GM21825 (cell line): ENCODE data around the gene MCRIP1.

Experiments
- ATAC-seq: cut with Tn5 transposase; IDR thresholded peaks from one replicate; pipeline ENCODE4 v1.9.1; 2021; ENCODE audit warnings: mild to moderate bottlenecking, moderate library complexity; ENCODE audit not compliant: unreplicated experiment

Gene MCRIP1

DNA sequence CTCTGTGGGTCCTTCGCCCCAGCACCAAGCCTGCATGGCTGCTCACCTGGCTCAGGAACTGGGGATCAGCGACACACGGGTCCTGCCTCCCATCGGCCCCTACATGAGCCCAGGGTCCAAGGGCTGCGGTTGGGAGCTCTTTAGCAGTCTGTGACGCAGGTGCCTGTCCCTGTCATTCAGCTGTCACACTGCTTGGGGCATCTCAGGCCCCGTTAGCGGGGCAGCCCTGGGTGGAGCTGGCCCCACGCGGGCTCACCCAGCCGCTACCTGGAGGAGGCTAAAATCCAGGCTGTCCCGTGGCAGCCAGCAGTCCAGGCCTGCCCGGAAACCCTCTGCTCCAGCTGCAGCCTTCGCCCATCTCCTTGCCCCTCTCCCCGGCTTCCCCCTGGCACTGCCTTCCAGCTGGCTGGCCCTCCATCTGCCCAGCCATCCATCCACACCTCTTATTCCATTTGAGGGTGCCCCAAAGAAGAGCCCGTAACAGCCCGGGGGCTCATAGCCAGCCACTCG, 25.8 kb downstream of the MCRIP1 start:
- ATAC-seq: no peak

DNA sequence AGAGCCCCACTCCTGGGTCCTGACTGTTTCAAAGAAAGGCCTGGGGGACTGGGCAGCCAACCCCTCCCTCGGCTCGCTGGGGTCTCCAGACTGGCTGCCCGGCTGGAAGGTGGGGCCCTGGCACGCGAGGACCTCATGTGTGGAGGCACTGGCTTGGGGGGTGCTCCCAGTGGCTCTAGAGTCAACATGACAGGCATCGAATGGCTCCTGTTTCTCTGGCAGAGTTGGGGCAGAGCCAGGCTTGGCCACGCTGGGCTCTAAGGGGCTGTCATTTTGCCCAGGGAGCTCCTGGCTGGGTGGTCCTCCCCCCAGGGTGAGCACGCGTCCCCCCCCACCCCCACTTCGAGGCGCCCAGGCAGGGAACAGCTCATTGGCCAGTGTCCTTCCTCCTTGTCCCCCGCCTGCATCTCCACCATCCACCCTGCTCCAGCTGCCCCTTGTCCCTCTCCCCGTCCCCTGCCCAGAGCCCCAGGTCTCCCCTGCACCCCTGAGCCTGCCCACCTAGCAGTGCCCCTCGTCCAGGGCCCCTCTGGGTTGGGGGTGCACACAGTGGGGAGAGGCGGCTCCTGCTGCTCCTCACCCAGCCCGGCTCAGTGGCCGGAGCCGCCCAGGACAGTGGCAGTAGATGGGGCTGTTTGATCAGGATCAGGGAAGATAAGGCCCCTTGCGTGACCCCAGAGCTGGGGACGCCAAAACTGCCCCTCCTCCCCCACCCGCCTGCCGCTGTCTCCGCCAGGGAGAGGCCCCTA, 26.5 kb downstream of the MCRIP1 start:
- ATAC-seq: no peak

DNA sequence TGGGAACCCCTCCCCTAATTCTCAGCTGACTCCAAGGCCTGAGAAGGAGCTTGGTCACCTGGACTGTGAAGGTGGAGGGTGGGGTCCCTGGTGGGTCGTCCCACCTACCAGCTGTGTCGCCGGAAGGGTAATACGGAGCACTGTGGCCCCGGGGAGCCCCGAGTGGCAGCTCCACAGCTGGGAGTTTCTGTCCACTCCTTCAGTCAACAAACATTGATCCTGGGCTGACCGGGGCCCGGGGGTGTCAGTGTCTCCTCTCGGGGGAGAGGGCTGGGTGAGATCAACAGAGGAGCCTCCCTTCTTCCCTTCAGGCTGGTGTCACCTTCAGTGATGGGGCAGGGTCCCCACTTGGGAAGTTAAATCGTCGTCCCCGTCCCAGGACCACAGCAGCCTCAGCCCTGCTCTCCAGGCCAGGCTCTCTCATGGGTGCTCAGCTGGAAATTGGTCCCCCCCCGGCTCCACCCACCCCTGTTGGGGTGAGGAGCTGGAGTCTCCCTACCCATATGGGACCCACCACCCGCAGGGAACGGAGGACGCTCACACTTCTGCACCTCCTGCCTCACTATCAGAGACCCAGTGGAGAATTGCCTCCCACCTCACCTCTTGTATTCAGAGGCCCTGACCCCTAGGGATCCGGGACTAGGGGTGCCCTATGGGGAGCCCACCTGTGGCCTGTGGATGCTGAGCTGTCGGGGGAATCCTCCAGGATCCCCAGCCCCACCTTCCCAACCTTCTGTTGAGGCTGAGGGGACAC, 27.2 kb downstream of the MCRIP1 start:
- no peak for ATAC-seq

DNA sequence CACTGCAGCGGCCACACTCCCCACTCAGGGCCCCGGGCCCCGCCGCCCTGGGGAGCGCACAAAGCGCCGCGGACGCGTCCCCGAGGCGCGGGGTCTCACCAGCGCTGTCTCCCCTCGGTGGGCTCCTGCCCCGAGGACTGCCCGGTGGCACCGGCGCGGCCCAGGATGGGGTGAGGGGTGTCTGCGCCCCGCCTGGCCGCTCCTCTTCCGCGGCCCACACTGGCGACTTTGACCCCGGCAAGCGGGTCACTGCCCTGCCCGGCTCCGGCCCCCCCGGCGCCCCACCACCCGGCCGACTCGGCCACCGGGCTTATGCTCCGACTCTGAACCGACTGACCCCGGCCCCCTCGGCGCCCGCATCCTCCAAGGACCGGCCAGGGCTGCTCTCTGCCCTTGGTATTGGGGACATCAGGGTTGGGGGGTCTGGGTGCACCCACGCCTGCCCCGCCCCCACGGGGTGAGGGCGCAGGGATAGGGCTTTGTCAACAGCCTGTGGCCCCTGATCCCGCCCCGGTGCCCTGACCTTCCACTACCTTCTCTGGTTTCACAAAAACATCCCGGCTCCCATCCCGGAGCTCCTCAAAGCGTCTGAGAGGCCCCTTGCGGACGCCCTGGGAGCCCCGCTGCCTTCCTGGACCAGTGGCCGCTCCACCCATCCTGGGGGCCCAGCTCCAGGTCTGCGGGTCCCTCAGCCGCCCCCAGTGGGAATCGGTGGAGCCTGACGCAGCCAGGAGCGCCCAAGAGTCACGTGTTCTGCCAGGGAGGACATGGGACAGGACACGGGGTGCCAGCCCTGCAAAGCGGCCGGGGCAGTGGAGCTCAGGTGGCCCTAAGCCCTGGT, 28.3 kb downstream of the MCRIP1 start:
- no peak for ATAC-seq

DNA sequence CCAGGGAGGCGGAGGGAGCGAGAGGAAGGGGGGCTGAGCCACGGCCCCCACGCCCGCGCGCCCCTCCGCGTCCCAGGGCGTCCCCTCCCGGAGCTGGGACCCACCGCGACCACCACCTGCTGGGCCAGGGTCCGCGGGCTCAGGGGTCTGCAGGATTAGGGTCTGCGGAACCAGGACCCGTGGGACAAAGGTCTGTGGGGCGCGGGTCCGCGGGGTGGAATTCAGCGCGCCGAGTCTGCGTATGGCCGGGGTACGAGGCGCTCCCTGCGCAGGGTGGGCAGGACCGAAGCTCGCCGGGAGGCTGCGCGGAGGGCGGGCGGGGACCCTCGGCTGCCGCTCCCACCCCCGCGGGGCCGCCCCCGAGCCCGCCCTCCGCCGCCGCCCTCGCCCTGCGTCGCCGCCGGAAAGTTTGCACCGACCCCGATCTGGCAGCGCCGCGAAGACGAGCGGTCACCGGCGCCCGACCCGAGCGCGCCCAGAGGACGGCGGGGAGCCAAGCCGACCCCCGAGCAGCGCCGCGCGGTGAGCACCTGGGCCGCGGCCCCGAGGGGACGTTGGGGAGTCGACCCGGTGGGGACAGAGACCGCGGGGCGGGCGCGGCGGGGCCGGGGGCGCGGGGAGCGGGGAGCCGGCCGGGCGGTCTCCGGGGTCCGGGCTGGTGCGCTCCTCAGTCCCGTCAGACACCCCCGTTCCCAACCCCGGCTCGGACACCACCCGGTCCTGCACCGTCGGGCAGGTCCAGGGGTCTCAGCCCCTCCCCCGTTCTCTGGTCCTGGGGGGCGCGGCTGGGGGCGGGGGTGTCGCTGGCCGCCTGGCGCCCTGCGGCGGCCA, 29.1 kb downstream of the MCRIP1 start, which contains the start of gene GCGR:
GCGR (plus strand) TSS at position 423 of the 831 bp plus-strand sequence. CDS start 4,869 bp downstream, outside the sequence.
- no peak for ATAC-seq

DNA sequence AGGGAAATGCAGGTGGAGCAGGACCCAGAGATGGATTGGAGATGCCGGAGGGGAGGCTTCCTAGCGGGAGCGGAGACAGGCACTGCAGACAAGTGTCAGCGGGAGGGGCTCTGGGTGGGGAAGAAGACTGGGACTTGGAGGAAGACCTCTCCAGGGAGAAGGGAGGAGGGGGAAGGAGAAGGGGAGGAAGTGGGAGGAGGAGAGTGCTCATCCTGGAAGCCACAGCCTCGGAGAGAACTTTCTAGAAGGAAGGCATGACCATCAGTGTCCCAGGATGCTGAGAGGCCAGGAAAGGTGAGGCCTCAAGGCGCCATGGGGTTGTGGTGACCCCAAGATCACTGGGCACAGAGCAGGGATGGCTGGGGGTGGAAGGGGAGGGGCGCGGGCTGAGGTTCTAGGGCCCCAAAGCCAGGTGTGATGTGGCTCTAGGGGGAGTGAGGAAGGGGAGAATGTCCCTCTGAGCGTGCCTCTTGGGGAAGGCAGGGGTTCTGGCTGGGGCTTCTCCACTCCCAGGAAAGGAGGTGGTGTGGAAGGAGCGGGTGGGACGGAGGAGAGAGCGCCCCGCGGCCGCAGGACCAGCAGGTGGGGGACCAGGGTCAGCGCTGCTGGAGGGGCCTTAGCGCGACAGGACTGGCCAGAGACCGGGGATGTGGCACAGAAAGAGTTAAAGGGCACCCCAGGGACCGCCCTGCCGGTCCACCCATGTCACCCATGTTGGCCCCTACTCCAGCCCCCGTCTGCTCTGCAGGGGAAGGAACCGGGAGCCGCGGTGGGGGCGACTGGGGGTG, 30.0 kb downstream of the MCRIP1 start:
- no peak for ATAC-seq

DNA sequence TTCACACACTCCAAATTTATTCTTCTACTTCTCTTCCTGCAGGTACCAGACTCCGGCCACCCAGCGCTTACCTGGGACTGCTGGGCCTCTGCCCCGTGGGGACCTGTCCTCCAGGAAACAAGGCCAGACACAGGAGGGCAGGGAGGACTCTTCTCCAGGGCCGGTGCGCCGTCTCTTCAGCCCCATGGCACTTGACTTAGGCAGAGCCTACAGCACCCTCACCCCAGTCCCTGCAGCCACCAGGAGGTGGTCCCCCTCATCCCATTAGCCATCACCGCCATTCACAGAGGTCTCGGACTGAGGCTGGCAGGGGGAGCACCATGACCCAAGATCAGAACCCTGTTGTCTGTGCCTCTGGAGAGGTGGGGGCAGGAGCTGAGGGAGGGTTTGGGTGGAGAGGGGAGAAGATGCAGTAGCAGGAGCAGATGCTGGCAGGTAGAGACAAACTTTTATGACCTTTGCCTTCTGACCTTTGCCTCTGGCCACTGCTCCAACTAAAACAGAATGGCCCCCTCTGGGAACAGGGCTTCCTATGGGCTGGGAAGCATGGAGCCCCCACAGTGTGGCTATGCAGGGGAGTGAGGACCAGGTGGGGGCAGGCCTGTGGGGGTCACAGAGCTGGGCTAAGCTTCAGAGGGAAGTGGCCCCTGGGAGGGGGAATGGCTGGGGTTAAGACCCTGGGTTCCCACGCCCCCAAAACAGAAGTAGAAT, 30.9 kb downstream of the MCRIP1 start:
- ATAC-seq: no peak

DNA sequence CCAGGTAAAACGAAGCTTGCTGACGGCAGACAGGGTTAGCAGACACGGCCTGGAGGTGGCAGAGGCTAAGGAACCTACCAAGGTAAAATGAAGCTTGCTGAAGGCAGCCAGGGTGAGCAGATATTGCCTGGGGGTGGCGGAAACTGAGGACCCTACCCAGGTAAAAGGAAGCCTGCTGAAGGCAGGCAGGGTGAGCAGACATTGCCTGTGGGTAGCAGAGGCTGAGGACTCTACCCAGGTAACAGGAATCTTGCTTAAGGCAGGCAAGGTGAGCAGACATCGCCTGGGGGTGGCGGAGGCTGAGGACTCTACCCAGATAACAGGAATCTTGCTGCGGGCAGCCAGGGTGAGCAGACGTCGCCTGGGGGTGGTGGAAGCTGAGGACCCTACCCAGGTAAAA, 31.8 kb downstream of the MCRIP1 start:
- no peak for ATAC-seq

DNA sequence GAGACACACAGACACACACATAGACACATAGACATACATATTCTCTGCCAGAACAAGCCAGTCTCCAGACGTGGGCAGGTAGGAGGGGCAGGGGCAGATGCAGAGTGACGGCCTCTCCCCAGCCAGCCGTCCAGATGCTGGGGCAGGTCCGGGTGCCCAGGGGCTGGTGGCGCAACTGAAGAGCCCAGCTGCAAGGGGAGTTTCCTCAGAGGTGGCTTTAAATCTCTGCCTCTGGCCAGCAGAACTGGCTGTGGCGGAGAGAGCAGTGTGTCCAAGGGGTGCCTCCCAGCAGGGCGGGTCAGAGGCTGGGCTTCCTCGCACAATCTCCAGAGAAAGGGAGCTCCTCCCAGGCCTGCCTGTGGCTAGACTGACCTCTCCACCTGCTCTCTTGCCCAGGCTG, 38.6 kb downstream of the MCRIP1 start:
- no peak for ATAC-seq

DNA sequence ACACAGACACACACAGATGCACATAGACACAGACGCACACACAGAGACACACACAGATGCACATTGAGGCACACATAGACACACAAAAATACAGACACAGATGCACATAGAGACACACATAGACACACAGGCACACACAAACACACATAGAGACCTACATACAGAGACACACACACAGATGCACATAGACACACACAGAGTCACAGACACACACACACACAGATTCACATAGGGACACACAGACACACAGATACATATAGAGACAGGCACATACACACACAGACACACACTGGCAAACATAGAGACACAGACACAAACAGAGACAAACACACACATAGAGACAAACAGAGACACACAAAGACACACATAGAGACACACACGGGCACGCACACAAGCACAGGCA, 39.0 kb downstream of the MCRIP1 start:
- no peak for ATAC-seq

DNA sequence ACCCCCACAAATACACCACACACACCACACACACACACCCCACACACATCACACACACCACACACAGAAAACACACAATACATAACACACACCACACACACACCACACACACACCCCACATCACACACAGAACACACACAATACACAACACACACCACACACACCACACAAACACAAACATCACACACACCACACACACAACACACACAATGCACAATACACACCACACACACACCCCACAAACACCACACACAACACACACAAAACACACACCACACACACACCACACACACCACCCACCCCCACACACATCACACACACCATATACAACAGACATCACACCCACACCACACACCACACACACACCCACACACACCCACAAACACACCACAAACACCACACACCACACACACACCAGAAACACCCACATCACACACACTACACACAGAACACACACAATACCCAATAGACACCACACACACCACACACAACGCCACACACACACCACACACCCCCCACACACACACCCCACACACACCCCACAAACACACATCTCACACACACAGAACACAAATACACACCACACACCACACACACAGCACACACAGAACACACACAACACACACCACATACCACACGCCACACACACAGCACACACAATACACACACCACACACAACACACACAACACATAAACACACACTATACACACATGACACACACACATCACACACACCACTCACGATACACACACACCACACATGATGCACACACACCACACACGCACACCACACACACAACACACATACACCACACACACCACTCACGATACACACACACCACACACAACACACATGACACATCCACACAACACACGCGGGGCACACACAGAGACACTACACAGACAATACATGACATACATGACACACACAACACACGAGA, 40.1 kb downstream of the MCRIP1 start:
- ATAC-seq: no peak
